Endothelial cell of umbilical vein (primary cell): Measurements from ENCODE around the gene CD47. TPM values are rescaled to one million over a fixed set of nuclear protein-coding genes. Genes with fewer than 3 reads are reported as not detected.

ENCODE experiments used
- BruUV-seq: library from RNA; stranded (reverse); fragments of 400-500 nt; replicated peaks from 2 replicates; lab custom pipeline; 2021; lab: Mats Ljungman, UMichigan
- CTCF ChIA-PET: fragments of 300-600, 350-600 bp; sonication (Branson Sonifier 250); formaldehyde crosslinking; loops from one replicate; lab custom pipeline; 2021; ENCODE audit warnings: antibody characterized with exemption, inconsistent platforms; lab: Charles Lee
- POLR2A ChIA-PET: fragments of 300-600, 350-600 bp; sonication (Branson Sonifier 250); formaldehyde crosslinking; loops from one replicate; lab custom pipeline; 2021; ENCODE audit warnings: antibody characterized with exemption, inconsistent platforms; lab: Charles Lee
- DNase-seq: peaks from one replicate; pipeline ENCODE4 v3.0.0-alpha.2; 2011; ENCODE audit warnings: low read depth, low spot score
- FAIRE-seq: peaks from 2 replicates; lab custom pipeline; 2011; peaks lifted over from hg19 to GRCh38; lab: Jason Lieb, UNC
- H2AFZ ChIP-seq: 2 replicates; pipeline ENCODE4 v1.6.0; 2012; ENCODE audit warnings: low read depth, low read length, control low read depth, inconsistent platforms
- H3K27ac ChIP-seq: 2 replicates; pipeline ENCODE4 v1.5.1; 2011; ENCODE audit warnings: low read depth, mild to moderate bottlenecking, control low read depth, low read length, moderate library complexity; ENCODE audit not compliant: insufficient read depth
- H3K27me3 ChIP-seq, 2 experiments: 2 replicates each; pipeline versions ENCODE4 v1.6.0 to v1.6.1; 2011; ENCODE audit warnings: low read length in 2 of 2, mixed read lengths in 1 of 2; ENCODE audit not compliant: control insufficient read depth in 2 of 2, insufficient read depth in 2 of 2
- H3K36me3 ChIP-seq, 2 experiments: 2 replicates in 1 of 2; 3 replicates in 1 of 2; pipeline ENCODE4 v1.5.1; 2011; ENCODE audit warnings: low read length in 2 of 2, mild to moderate bottlenecking in 1 of 2, moderate library complexity in 1 of 2; ENCODE audit not compliant: control insufficient read depth in 2 of 2, insufficient read depth in 2 of 2; ENCODE audit errors: extremely low read depth in 1 of 2
- H3K4me1 ChIP-seq: 3 replicates; pipeline ENCODE4 v1.5.1; 2011; ENCODE audit warnings: mild to moderate bottlenecking, low read length; ENCODE audit not compliant: control insufficient read depth, insufficient read depth; ENCODE audit errors: extremely low read depth
- H3K4me2 ChIP-seq: 2 replicates; pipeline ENCODE4 v1.6.1; 2011; ENCODE audit warnings: low read length, control low read depth, mixed read lengths; ENCODE audit not compliant: insufficient read depth
- H3K4me3 ChIP-seq, 3 experiments: fragments of 200-600 bp in 1 of 3; sonication (generic), shearing (Covaris generic) in 1 of 3; replicated peaks in 1 of 3; 2 replicates each; pipeline ENCODE4 v1.5.1; 2011 to 2016; ENCODE audit warnings: control low read depth in 3 of 3, low read length in 3 of 3, mild to moderate bottlenecking in 2 of 3, inconsistent platforms in 1 of 3, low read depth in 1 of 3, moderate library complexity in 1 of 3; ENCODE audit not compliant: insufficient read depth in 1 of 3
- H3K79me2 ChIP-seq: 2 replicates; pipeline ENCODE4 v1.6.0; 2012; ENCODE audit warnings: low read length, inconsistent platforms; ENCODE audit not compliant: control insufficient read depth, insufficient read depth
- H3K9ac ChIP-seq: replicated peaks from 2 replicates; pipeline ENCODE3; 2011; ENCODE audit warnings: low read length, control low read depth; ENCODE audit not compliant: insufficient read depth; ENCODE audit errors: extremely low read depth
- H3K9me1 ChIP-seq: replicated peaks from 3 replicates; pipeline ENCODE4 v1.6.0; 2011; ENCODE audit warnings: mild to moderate bottlenecking, low read length; ENCODE audit not compliant: control insufficient read depth, insufficient read depth; ENCODE audit errors: extremely low read depth
- H3K9me3 ChIP-seq: replicated peaks from 2 replicates; pipeline ENCODE4 v1.5.1; 2012; ENCODE audit warnings: low read length, inconsistent platforms; ENCODE audit not compliant: control insufficient read depth, insufficient read depth
- H4K20me1 ChIP-seq: replicated peaks from 2 replicates; pipeline ENCODE3; 2011; ENCODE audit warnings: mild to moderate bottlenecking, low read length; ENCODE audit not compliant: control insufficient read depth, insufficient read depth; ENCODE audit errors: extremely low read depth
- EZH2 ChIP-seq: IDR thresholded peaks from 2 replicates; pipeline ENCODE4 v1.6.1; 2012; ENCODE audit warnings: borderline replicate concordance, low read depth, mild to moderate bottlenecking, moderate library complexity, low read length, inconsistent platforms; ENCODE audit not compliant: severe bottlenecking
- FOS ChIP-seq: IDR thresholded peaks from 2 replicates; pipeline ENCODE4 v1.6.1; 2011; ENCODE audit warnings: mild to moderate bottlenecking, low read length, moderate library complexity, borderline replicate concordance; ENCODE audit not compliant: insufficient read depth
- GATA2 ChIP-seq: IDR thresholded peaks from 2 replicates; pipeline ENCODE4 v1.7.0; 2011; ENCODE audit warnings: low read depth, mild to moderate bottlenecking, moderate library complexity, mixed read lengths, low read length; ENCODE audit not compliant: insufficient read length, insufficient read depth
- JUN ChIP-seq: IDR thresholded peaks from 2 replicates; pipeline ENCODE4 v1.6.1; 2011; ENCODE audit warnings: borderline replicate concordance, low read depth; ENCODE audit not compliant: insufficient read length, insufficient read depth
- MAX ChIP-seq: IDR thresholded peaks from 2 replicates; pipeline ENCODE4 v1.6.1; 2011; ENCODE audit not compliant: insufficient read depth, insufficient read length
- MYC ChIP-seq: IDR thresholded peaks from one replicate; pipeline ENCODE4 v1.6.1; 2011; ENCODE audit warnings: mild to moderate bottlenecking, low read depth, low read length
- POLR2A ChIP-seq: IDR thresholded peaks from 2 replicates; pipeline ENCODE4 v1.6.1; 2012; ENCODE audit warnings: low read depth, mild to moderate bottlenecking, control low read depth, low read length
- POLR2AphosphoS5 ChIP-seq: IDR thresholded peaks from 2 replicates; pipeline ENCODE4 v1.6.1; 2012; ENCODE audit warnings: low read depth, mild to moderate bottlenecking, control low read depth, low read length, moderate library complexity; ENCODE audit not compliant: insufficient read depth
- dilution Hi-C: fragments of 300-500 bp; cut with MboI; formaldehyde crosslinking; loops from one replicate; pipeline ENCODE4 v1.15.0; 2019; ENCODE audit warnings: low sequenced_read_pairs; ENCODE audit not compliant: extremely low pct_ligation_motif_present
- intact Hi-C: fragments of 100-400 bp; cut with micrococcal nuclease; formaldehyde crosslinking; loops from one replicate; pipeline ENCODE4 v1.10.0; 2022
- polyA plus RNA-seq, 4 experiments: library from polyadenylated mRNA; depleted of rRNA in 3 of 4; stranded (reverse) in 3 of 4; unstranded in 1 of 4; fragments of >200 nt; gene quantifications; 2 replicates each; pipeline versions ENCODE4 v1.2.1 to v1.2.3, GENCODE V29; 2011 to 2012; ENCODE audit warnings: missing spikeins in 1 of 4
- total RNA-seq: library from RNA; stranded (reverse); gene quantifications from 2 replicates; pipeline ENCODE4 v1.2.3, GENCODE V29; 2021
- TF ChIP-seq, protein P1 (sequence below), 2 donors: IDR thresholded peaks; 1 replicate in 1 of 2; 2 replicates in 1 of 2; pipeline ENCODE4 v1.5.1; 2011; ENCODE audit warnings: low read length in 2 of 2, mild to moderate bottlenecking in 2 of 2, moderate library complexity in 2 of 2, control low read depth in 1 of 2, inconsistent platforms in 1 of 2, low read depth in 1 of 2; ENCODE audit not compliant: insufficient read depth in 1 of 2; ENCODE audit errors: extremely low read depth in 1 of 2

The CD47 gene
- total and polyA plus RNA-seq, 2 donors (not counting 3 experiments of a cell fraction or from before 2014, with no cell fraction given) = 29.3 to 32.2 TPM

GRCh38 chr3:107997671-107998070 is 93.2 kb downstream of the CD47 start:
- dilution Hi-C loops = no loop called here
- H4K20me1 ChIP-seq = no peaks in the 10 kb centered on the region

More at GRCh38 chr3:107997671-107998070, 93.2 kb downstream of the CD47 start:
- no TSS peak for BruUV-seq
- intact Hi-C loops = no loop called here
- H3K9ac ChIP-seq = no peak overlapping the region
- H3K27me3 ChIP-seq = no peaks in the 10 kb centered on the region
- no peaks in the 10 kb centered on the region for H3K36me3 ChIP-seq
- TF ChIP-seq POLR2AphosphoS5 (no peak), JUN (no peak), POLR2A (no peak), EZH2 (no peak), GATA2 (no peak), MAX (no peak), MYC (no peak), FOS (no peak)
- TF ChIP-seq, protein P1, sequence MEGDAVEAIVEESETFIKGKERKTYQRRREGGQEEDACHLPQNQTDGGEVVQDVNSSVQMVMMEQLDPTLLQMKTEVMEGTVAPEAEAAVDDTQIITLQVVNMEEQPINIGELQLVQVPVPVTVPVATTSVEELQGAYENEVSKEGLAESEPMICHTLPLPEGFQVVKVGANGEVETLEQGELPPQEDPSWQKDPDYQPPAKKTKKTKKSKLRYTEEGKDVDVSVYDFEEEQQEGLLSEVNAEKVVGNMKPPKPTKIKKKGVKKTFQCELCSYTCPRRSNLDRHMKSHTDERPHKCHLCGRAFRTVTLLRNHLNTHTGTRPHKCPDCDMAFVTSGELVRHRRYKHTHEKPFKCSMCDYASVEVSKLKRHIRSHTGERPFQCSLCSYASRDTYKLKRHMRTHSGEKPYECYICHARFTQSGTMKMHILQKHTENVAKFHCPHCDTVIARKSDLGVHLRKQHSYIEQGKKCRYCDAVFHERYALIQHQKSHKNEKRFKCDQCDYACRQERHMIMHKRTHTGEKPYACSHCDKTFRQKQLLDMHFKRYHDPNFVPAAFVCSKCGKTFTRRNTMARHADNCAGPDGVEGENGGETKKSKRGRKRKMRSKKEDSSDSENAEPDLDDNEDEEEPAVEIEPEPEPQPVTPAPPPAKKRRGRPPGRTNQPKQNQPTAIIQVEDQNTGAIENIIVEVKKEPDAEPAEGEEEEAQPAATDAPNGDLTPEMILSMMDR (IDR thresholded peaks at IDR 0.05; ENCODE audit: extremely low read depth in 1 of 2, insufficient read depth in 1 of 2, low read depth in 1 of 2, low read length in 2 of 2) = no peak
- no peak overlapping the region for H2AFZ ChIP-seq
- no peaks in the 10 kb centered on the region for H3K79me2 ChIP-seq
- no peak overlapping the region for H3K4me2 ChIP-seq
- H3K27ac ChIP-seq = no peak overlapping the region
- H3K4me1 ChIP-seq = no peaks in the 10 kb centered on the region
- no peak for FAIRE-seq
- CTCF ChIA-PET = no interaction called here
- H3K9me3 ChIP-seq = no peaks in the 10 kb centered on the region
- H3K9me1 ChIP-seq = no peaks in the 10 kb centered on the region
- POLR2A ChIA-PET = no interaction called here
- H3K4me3 ChIP-seq = no peak overlapping the region
- DNase-seq = no peak
